ENCODE measurements around the gene SRPK2. TPM values are rescaled to one million over a fixed set of nuclear protein-coding genes. Genes with fewer than 3 reads are reported as not detected.

Gene SRPK2
- polyA plus RNA-seq, 1 donor = 34.9 TPM

DNA sequence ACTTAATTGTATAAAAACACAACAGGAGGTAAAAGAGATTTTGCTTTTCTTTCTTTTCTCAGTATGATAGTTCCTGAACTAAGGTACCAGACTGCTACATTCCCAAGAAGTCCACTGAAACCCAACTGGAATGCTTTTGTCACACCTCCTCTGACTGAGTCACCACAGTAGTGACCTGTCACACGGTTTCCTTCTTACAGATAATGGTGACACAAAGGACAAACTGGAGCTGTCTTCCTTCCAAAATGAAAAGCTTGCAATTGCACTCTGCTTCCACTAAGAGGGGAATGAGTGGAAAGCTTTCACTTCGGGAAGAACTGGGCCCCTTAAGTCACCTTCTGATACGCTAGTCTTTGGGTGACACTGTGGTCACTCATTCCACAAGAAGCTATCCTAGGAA is 252.5 kb downstream of the SRPK2 start:
- no peak for DNase-seq (ENCODE audit: low read depth)

DNA sequence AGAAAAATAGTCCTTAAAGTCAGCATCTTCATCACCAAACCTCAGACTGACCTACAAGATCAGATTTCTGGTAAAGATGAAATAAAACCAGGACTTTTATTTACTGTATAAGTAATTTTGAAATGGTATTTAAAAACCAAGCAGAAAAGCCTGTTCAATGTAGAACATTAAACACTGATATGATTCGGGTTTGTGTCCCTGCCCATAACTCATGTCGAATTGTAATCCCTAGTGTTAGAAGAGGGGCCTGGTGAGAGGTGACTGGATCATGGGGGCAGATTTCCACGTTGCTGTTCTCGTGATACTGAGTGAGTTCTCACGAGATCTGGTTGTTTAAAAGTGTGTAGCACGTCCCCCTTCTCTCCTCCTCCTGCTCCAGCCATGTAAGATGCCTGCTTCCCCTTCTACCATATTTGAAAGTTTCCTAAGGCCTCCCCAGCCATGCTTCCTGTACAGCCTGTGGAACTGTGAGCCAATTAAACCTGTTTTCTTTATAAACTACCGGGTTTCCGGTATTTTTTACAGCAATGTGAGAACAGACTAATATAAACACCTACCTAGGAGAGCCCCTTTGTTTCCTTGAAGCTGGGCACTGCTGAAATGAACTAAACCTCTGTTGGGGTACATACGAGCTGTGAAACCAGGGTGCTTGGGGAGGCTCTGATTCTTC is 254.6 kb downstream of the SRPK2 start:
- DNase-seq (ENCODE audit: low read depth) = no peak

DNA sequence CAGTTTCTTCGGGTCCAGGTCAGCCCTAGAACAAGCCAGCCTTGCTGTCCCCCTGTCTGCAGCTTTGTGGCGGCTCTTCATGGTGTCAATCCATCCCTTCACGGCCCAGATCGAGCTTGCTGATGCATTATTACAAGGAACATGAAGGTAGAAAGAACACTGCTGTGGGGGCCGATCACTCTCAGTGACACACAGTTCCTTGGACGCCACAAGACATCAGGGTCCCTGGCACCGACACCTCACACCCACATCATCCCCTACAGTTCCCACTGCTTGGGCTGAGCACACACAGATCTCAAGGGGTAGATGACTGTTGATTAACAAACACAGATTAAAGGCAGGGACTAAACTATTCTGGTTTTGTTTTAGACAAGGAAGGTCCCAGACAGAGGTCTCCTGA is 255.4 kb downstream of the SRPK2 start:
- DNase-seq (ENCODE audit: low read depth) = no peak

DNA sequence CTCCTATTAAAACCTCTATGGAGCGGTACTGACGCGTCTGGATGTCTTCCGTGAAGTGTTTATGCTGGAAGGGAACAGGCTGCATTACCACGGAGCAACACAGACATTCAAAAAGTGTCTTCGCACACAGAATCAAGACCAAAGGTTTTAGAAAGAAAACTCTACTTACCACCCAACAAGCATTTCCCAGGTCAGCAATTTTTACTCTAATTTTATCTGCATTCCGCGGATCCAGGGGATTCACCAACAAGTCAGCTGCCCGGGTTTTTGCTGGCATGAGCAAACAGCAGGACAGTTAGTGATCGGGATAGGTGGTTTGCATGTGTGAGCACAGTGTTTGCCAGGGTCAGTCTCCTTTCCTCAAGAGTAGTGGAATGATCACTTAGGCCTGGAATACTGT is 255.9 kb downstream of the SRPK2 start:
- DNase-seq (ENCODE audit: low read depth) = no peak

DNA sequence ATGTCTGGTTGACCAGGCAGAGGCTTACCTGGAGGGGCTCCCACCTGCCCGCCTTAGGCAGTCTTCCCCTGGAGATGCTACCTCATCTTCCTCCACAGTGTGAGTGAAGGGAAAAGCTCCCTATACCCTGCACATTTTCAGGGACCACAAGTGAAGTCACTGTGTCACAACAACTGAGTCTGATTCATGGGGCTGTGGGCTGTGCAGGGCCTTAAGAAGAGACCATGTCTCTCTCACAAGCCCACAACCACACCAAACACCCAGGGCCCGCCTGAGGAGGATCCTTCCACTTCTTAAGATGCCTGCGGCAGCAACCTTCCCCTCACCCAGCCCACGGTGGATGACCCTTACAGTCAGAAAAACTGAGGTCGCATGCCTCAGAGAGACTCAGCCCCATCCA is 256.4 kb downstream of the SRPK2 start:
- DNase-seq (ENCODE audit: low read depth) = no peak

DNA sequence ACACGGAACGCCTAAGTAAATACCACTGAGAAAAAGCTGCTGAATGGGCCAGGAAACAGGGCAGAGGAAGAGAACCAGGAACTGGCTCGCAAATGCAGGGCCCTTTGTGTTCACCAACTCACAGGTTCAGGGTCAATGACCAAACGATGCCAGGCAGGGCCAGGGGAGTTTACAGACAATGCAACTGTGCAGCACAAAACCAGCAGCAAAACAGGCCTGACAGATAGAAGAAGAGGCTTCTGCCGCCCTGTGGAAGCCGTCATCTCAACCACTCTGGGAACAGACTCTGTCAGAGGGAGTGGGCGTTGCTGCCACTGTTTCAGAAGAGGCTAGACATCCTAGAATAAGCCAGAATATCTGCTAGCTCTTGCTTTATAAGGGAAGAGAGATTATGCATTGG is 256.8 kb downstream of the SRPK2 start:
- no peak for DNase-seq (ENCODE audit: low read depth)

DNA sequence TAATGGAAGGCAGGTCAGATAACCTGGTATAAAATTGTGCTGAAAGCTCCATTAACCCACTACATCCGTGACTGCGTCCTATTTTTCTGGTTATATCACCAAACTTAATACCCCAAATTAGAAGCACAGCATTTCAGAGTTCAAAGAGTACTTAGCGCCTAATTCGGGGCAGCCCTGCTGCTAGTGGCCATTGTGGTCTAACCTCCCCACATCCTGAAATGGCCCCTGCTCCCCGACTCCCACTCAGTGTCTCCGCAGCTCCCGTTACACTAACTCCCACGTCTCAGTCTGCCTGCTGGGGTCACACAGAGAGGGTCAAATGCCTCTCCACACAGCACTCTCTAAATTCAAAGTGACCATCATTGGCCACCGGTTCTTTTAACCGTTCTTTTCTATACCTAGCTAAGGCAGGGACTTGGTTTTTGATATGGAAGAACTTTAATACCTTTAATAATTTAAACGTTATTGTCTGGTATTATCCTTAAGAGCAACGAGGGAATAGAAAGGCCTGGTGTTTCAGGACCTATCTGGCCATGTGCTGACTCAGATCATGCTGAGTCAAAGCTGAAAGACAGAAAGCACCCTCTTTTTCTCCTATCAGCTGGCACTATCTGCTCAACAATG is 257.6 kb downstream of the SRPK2 start:
- DNase-seq (ENCODE audit: low read depth) = no peak

DNA sequence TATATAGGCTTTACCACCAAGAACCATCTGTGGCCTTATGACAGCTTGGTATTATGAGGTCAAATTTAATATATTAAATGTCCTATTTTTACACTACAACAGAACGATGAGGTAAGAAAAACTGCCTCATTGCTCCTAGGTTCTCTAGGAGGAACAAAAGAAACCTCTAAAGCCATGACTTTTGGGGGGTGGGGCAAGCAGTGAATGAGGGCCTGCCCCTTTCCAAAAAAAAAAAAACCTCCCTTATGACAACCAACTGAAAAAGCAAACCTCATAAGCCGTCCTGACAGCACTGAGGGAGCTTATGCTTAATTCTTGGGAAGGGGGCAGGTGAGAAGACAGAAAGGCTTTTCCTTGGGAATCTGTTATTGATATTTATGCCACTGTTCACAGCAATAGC is 258.1 kb downstream of the SRPK2 start:
- no peak for DNase-seq (ENCODE audit: low read depth)

DNA sequence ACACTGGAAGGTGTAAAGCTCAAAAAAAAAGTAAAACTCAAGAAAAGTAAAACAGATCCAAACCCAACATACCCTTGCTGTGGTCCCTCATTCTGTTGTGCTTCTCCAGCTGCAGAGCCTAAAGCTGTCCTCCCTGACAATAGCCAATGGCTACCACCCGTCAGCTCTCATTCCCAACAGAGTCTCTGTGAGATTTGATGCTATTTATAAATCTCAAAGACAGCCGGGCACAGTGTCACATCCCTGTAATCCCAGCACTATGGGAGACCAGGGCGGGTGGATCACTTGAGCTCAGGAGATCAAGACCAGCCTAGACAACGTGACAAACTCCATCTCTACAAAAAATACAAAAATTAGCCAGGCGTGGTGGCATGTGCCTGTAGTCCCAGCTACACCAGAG is 258.7 kb downstream of the SRPK2 start:
- DNase-seq (ENCODE audit: low read depth) = no peak

DNA sequence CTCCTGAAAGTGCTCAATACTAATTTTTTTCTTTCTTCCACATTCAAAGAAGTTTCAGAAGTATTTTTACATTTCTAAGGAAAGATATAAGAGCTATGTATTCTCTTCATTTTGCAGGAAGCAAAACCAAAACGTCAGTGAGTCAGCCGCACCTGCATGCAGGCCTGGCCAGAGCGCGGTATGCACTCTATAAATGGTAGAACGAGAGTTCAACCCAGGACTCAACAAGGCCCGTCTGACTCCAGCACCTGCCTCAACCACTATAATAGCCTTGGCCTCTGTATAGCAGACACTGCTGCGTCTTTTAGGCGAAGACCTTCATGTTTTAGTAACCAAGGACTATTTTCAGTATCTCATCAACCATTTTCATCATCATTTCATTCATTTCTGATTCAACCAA is 261.5 kb downstream of the SRPK2 start:
- DNase-seq (ENCODE audit: low read depth) = no peak

DNA sequence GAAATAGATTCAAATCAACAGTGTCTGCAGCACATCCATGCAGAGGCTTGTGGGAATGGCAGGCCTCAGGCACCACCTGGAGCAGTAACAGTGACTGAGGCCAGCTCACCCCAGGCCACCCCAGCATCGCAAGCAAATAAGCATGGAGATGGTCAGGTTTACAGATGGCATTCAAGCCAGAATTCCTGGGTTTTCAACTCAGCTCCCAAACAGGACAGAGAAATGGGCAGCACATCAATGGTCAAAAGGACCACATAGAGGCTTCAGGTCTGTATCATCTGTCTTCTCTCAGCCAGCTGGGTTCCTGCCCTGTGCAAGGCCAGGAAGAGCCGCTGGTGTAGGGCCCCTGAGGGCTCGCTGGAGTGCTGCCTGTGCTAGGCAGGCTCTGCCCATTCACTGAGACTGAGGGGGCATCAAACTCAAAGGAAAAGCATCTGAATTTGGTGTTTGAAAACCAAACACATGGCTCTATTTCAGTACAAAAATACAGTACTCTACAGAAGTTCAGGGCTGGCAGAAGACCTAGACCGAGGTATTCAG is 262.2 kb downstream of the SRPK2 start:
- no peak for DNase-seq (ENCODE audit: low read depth)

DNA sequence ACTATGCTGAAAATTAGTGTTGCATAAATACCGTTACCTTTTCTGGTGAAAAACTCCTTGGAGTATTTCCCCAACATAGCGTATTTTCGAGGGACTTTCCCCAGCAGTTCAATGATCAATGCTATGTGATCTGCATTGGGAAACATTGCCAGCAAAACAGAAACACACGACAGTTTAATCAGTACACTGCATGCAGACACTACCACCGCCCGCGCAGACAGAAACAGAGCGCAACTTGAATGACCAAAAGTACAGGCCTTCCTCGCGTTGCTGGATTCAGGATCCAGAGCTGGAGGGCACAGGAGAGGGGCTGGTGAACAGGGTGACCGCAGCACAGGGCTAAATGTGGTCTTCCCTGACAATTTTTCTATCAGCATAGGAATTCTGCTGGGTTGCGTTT is 263.0 kb downstream of the SRPK2 start:
- no peak for DNase-seq (ENCODE audit: low read depth)

DNA sequence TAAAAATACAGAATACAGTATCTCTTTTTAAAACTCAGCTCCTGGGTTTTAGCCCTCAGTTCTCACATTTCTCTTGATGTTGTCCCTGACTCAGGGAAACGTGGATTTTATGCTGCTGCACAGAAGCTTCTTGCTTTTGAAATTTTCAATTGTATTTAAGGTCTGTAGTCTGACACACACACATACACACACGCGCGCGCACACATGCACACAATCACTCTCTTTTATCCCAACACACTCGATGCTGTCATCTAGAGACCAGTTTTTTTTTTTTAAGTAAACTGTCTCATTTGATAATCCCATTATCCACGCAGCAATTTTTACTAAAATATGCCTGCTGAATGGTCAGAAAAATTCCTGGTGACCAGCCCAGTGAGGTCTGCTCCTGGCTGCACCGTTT is 266.1 kb downstream of the SRPK2 start:
- no peak for DNase-seq (ENCODE audit: low read depth)

DNA sequence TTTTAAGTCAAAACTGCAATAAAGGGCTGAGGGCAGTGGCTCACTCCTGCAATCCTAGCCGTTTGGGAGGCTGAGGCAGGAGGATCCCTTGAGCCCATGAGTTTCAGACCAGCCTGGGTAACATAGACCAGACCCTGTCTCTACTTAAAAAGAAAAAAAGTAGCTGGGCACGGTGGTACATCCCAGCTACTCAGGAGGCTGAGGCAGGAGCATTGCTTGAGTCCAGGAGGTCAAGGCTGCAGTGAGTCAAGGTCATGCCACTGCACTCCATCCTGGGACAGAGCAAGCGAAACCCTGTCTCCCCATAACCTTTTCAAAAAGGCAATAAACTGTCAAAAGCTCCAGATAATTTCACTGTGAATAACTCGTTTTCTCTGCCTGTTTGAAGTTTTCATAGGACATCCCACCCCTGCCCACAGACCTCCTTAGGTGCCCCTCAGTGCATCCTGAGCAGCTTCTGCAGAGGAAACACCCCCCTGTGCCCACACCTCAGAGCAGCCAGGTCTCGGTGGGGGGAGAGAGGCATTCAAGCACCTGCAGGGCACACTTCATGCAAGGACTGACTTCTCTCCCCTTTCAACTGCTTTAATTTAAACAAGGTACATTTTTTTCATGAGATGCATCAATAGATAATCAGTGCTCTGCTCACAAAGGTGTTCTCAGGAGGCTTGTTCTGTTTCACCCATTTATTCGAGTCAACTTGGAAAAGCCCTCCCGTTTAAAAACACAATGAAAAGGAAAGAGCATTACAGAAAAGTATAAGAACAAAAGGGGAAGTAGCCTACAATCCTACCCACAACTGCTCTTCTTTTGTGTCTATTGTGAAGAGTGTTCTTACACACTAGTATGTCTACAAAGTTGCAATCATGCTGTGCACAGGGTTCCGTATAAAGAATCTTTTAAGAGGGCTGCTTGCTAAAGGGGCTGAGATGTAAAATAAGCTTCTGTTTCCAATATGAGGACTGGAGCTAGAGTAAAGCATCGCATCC is 269.8 kb downstream of the SRPK2 start:
- DNase-seq (ENCODE audit: low read depth) = no peak

DNA sequence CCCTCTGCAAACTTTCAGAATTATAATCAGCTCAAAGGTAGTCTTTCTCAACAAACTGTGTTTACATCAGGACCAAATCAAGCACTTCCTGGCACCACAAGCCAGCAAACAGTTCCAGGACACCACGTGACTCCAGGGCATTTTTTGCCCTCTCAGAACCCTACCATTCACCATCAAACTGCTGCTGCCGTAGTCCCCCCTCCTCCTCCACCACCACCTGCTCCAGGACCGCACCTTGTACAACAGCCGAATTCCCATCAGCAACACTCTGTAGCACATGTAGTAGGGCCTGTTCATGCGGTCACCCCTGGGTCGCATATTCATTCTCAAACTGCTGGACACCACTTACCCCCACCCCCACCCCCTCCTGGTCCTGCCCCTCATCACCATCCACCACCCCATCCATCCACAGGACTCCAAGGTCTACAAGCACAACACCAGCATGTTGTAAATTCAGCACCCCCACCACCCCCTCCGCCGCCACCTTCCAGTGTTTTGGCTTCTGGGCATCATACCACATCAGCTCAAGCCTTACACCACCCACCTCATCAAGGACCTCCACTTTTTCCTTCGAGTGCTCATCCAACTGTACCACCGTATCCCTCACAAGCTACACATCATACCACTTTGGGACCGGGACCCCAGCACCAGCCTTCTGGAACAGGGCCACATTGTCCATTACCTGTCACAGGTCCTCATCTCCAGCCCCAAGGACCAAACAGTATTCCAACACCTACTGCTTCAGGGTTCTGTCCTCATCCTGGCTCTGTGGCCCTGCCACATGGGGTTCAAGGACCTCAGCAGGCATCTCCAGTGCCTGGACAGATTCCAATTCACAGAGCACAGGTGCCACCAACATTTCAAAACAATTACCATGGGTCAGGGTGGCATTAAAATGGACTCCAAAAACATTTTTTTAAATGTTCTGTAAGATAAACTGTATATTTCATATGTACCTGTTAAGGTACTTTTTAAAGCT is 276.0 kb downstream of the SRPK2 start:
- no peak for DNase-seq (ENCODE audit: low read depth)

DNA sequence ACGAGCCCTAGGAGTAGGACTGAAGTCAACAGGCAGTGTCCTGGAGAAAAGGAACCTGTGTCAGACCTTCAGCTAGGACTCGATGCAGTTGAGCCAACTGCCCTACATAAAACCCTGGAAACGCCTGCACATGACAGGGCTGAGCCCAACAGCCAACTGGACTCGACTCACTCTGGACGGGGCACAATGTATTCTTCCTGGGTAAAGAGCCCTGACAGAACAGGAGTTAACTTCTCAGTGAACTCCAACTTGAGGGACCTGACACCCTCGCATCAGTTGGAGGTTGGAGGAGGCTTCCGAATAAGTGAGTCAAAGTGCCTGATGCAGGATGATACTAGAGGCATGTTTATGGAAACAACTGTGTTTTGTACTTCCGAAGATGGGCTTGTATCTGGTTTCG is 281.3 kb downstream of the SRPK2 start:
- no peak for DNase-seq (ENCODE audit: low read depth)

DNA sequence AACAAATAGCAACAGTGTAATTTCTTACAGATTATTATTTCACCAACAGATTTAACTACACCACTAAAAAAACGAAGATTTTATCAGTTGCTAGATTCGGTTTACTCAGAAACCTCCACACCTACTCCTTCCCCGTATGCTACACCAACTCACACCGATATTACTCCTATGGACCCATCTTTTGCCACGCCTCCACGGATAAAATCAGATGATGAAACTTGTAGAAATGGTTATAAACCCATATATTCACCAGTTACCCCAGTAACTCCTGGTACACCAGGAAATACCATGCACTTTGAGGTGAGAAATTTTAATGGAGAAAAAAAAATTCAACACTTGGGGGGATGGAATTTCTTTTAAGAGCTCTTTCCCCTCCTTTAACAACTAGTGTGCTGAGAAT is 282.2 kb downstream of the SRPK2 start:
- DNase-seq (ENCODE audit: low read depth) = no peak

DNA sequence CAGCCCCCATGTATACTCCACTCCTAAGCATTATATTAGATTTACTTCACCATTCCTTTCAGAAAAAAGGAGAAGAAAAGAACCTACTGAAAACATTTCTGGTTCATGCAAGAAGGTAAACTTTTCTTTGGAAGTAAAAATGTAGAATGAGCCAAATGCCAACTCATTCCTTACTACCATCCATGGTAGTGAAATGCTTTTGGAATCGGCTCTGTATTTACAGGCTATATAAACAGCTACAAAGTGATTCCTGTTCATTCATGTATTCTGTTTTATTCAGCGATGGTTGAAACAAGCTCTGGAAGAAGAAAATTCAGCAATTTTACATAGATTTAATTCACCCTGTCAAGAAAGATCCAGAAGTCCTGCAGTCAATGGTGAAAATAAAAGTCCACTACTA is 283.1 kb downstream of the SRPK2 start:
- no peak for DNase-seq (ENCODE audit: low read depth)

DNA sequence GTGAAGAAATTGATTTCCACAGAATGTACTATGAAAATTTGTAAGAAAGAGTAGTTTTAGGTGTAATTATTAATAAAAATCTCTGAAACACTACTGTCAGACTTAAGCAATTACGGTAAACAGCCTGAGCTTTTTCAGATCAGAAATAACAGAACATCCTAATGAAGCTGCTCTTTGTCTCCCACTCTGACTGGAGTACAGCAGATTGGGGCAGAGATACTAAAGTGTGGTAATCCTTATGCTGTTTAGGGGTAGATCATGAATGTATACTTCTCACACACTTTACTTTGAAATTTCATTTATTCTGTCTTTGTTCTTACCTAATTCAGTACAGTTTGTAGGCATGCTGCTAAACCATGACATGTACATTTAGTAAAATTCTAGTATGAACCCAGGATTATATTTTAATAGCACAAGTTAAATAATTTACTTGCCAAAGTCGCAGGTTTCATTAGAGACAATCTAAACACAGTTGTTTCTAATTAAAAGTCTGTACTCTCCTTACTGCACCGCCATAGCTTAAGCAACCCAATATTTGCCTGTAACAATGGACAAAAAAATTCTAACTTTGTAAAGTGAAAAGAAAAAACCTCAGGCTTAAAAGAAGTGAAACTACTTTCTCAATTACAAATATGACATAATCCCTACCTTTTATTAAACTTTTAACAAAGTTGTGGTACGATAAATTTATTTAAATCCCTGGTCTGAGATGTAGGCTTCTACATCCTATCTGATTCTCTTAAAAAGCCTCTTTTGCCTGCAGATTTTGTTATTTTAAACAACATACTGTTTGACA is 286.0 kb downstream of the SRPK2 start:
- DNase-seq (ENCODE audit: low read depth) = no peak

DNA sequence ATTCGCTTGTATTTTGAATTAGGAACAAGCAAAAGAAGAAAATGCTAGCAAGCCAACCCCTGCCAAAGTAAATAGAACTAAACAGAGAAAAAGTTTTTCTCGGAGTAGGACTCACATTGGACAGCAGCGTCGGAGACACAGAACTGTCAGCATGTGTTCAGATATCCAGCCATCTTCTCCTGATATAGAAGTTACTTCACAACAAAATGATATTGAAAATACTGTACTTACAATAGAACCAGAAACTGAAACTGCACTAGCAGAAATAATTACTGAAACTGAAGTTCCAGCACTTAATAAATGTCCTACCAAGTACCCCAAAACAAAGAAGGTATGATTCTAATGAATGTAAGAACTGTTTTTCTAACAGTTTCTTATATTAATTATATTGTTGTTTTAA is 286.9 kb downstream of the SRPK2 start:
- no peak for DNase-seq (ENCODE audit: low read depth)
